PC-3 (cell line): ENCODE results near the gene BLCAP.

ENCODE experiments used
- EZH2 ChIP-seq: fragments of 300-600 bp; sonication (generic); IDR thresholded peaks from one replicate; pipeline ENCODE4 v1.6.1; 2017; ENCODE audit warnings: antibody characterized with exemption, mild to moderate bottlenecking, low read length; ENCODE audit not compliant: unreplicated experiment
- TF ChIP-seq, protein P1 (sequence below): fragments of 300-600 bp; sonication (generic); conservative IDR thresholded peaks from 2 replicates; pipeline ENCODE4 v1.5.1; 2017; ENCODE audit warnings: antibody characterized with exemption, low read depth, mild to moderate bottlenecking, low read length

DNA sequence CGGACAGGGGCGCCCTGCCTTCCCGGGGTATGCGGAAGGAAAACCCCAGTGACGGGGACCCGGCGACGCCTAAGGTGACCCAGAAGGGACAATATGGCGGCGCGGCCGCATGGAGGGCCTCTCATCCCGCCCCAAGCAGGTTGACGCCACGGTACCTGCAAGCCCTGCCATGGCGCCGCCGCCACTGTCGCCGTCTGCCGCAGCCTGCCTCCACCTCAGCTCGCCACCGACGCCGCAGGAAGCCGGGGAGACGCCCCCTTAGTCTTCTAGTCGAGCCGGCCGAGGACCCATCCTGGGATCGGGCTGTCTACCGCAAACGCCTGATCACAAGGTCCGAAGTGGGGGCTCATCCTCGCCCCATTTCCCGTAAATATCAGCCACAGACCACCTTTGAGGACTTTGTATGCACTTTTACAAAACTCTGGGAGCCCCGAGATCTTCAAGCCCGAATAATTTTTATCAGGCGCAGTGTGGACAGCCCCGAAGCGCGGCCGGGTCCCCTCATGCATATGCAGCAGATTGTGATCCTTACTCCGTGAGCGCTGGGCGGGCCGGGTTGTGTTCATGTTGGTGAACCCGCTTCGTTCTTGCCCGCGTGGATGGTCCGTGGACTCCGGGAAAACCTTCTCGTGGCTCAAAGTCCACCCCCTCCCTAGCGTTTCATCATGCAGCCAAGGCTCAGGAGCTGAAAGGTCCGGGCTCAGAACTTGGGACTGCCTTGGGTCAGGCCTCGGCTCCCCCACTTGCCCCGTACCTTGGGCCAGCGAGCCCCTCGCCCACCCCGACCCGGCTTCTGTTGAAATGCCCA lies at the start of gene BLCAP:
- TF ChIP-seq, protein P1, sequence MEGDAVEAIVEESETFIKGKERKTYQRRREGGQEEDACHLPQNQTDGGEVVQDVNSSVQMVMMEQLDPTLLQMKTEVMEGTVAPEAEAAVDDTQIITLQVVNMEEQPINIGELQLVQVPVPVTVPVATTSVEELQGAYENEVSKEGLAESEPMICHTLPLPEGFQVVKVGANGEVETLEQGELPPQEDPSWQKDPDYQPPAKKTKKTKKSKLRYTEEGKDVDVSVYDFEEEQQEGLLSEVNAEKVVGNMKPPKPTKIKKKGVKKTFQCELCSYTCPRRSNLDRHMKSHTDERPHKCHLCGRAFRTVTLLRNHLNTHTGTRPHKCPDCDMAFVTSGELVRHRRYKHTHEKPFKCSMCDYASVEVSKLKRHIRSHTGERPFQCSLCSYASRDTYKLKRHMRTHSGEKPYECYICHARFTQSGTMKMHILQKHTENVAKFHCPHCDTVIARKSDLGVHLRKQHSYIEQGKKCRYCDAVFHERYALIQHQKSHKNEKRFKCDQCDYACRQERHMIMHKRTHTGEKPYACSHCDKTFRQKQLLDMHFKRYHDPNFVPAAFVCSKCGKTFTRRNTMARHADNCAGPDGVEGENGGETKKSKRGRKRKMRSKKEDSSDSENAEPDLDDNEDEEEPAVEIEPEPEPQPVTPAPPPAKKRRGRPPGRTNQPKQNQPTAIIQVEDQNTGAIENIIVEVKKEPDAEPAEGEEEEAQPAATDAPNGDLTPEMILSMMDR = no peak
- TF ChIP-seq EZH2 = no peak
